GM12891 (cell line): ENCODE data around the gene SARDH.

Experiments
- POLR2A ChIP-seq: IDR thresholded peaks from 2 replicates; pipeline ENCODE4 v1.6.1; 2011; ENCODE audit warnings: low read depth, low read length, control low read depth
- POLR2AphosphoS5 ChIP-seq: IDR thresholded peaks from 2 replicates; pipeline ENCODE4 v1.6.1; 2011; ENCODE audit warnings: low read depth, low read length, control low read depth
- SPI1 ChIP-seq: IDR thresholded peaks from 2 replicates; pipeline ENCODE4 v1.6.1; 2011; ENCODE audit warnings: low read depth, low read length, control low read depth
- TAF1 ChIP-seq: IDR thresholded peaks from 2 replicates; pipeline ENCODE4 v1.6.1; 2011; ENCODE audit warnings: low read depth, low read length, control low read depth

- TF ChIP-seq POLR2A (no peak), TAF1 (no peak), POLR2AphosphoS5 (no peak), SPI1 (no peak)
Measured at GRCh38 chr9:133667759-133668450, 70.2 kb downstream of the SARDH start.
